Progenitor cell of endocrine pancreas (in vitro differentiated cells): ENCODE measurements around the gene NOP56. TPM values are rescaled to one million over a fixed set of nuclear protein-coding genes. Genes with fewer than 3 reads are reported as not detected.

Source experiments
- DNase-seq: peaks from one replicate; pipeline ENCODE4 v3.0.0; 2021; ENCODE audit warnings: low spot score; ENCODE audit not compliant: unreplicated experiment
- H3K27ac Mint-ChIP-seq: 2 replicates; pipeline ENCODE4 v1.8.0; 2021; ENCODE audit warnings: mild to moderate bottlenecking, moderate library complexity, mixed read lengths
- H3K27me3 Mint-ChIP-seq: 2 replicates; pipeline ENCODE4 v1.8.0; 2021; ENCODE audit warnings: mixed read lengths
- H3K36me3 Mint-ChIP-seq: 2 replicates; pipeline ENCODE4 v1.8.0; 2022; ENCODE audit warnings: mixed read lengths; ENCODE audit not compliant: insufficient read depth
- H3K4me1 Mint-ChIP-seq: 2 replicates; pipeline ENCODE4 v1.8.0; 2021; ENCODE audit warnings: low read depth, mixed read lengths
- H3K4me3 Mint-ChIP-seq: 2 replicates; pipeline ENCODE4 v1.8.0; 2021; ENCODE audit warnings: low read depth, mild to moderate bottlenecking, moderate library complexity, mixed read lengths
- H3K9me3 Mint-ChIP-seq: 2 replicates; pipeline ENCODE4 v1.8.0; 2021; ENCODE audit warnings: low read depth, mixed read lengths
- total RNA-seq: library from RNA; stranded (reverse); gene quantifications from 2 replicates; pipeline ENCODE4 v1.2.1, GENCODE V29; 2021
- TF ChIP-seq, protein P1 (sequence below): fragments of 200-600 bp; sonication (generic); IDR thresholded peaks from one replicate; pipeline ENCODE4 v1.5.0; 2021; ENCODE audit warnings: antibody characterized with exemption, mild to moderate bottlenecking; ENCODE audit not compliant: unreplicated experiment

The NOP56 gene
- total RNA-seq, 1 donor from 2014 or later: 271 TPM

DNA sequence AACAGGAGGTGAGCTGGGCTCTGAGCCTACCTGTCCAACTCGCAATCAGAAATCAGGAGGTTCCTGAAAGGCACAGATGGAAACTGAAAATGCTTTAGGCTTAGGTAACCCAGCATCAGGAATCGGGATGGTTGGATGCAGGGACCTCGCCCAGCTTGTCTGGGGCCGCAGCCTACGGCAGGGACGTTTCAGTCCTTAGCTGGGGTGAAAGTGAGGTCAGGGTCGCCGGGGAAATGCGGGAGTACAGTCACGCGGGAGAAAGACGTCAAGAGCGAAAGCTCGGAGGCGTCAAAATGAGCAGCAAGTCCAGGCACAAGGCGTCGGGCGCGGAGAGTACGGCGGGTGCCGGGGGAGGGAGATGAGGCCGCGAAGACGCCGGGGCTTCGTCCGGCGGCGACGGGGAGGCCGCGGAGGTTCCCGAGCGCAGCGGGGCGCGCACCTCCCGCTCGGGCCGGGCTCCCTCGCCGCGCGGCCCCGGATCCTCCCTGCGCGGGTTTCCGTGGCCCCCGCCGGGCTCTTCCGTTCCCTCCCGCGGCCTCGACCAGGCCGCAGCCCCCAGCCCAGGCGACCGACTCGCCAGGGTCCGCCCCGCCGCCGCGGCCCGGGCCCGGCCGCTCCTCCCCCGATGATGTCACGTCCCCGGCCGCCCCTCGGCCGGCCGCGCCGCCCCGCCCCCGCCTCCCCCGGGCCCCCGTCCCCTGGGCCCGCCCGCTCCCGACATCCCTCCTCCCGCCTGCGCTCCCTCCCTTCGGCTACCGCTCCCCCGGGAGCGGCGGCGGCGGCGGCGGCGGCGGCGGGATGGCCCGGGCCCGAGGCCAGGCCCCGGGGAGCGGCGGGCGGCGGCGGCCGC lies 39.8 kb downstream of the NOP56 start, which contains the start of gene EBF4:
TSS of gene EBF4 (plus strand) at position 745 of the 850 bp plus-strand sequence. CDS start 866 bp downstream, outside the sequence.
- Mint-ChIP-seq H3K36me3 (peaks cover 9% of the 10 kb centered on the region), H3K4me1 (peaks cover 9% of the 10 kb centered on the region), H3K9me3 (no peaks in the 10 kb centered on the region), H3K27me3 (peaks cover 74% of the 10 kb centered on the region), H3K27ac (peak within 1 kb of the TSS; percentile 95), H3K4me3 (peak within 1 kb of the TSS; percentile 87)
- TF ChIP-seq, protein P1, sequence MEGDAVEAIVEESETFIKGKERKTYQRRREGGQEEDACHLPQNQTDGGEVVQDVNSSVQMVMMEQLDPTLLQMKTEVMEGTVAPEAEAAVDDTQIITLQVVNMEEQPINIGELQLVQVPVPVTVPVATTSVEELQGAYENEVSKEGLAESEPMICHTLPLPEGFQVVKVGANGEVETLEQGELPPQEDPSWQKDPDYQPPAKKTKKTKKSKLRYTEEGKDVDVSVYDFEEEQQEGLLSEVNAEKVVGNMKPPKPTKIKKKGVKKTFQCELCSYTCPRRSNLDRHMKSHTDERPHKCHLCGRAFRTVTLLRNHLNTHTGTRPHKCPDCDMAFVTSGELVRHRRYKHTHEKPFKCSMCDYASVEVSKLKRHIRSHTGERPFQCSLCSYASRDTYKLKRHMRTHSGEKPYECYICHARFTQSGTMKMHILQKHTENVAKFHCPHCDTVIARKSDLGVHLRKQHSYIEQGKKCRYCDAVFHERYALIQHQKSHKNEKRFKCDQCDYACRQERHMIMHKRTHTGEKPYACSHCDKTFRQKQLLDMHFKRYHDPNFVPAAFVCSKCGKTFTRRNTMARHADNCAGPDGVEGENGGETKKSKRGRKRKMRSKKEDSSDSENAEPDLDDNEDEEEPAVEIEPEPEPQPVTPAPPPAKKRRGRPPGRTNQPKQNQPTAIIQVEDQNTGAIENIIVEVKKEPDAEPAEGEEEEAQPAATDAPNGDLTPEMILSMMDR: no peak
- peak; percentile 34 for DNase-seq

DNA sequence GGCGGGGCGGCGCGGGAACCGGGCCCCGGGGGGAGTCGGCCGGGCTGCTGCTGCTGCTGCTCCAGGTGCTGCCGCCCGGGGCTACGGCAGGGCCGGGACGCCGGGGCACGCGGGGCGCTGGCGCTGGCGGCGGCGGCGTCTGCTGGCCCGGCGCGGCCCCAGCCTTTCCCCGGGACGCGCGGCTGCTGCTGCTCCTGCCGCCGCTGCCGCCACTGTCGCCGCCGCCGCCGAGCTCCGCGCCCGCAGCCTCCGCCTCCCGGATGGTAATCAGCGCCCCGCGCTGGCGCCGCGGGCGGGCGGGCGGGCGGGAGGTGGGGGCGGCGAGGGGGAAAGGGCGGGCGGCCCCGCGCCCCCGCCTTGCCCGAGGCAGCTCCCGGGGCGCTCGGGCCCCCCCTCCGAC lies 40.5 kb downstream of the NOP56 start:
- Mint-ChIP-seq H3K4me3 (no peak overlapping the region), H3K27me3 (peaks cover 68% of the 10 kb centered on the region), H3K36me3 (peaks cover 9% of the 10 kb centered on the region), H3K9me3 (no peaks in the 10 kb centered on the region), H3K4me1 (peaks cover 8% of the 10 kb centered on the region), H3K27ac (no peak overlapping the region)
- TF ChIP-seq, protein P1: no peak
- DNase-seq: no peak

DNA sequence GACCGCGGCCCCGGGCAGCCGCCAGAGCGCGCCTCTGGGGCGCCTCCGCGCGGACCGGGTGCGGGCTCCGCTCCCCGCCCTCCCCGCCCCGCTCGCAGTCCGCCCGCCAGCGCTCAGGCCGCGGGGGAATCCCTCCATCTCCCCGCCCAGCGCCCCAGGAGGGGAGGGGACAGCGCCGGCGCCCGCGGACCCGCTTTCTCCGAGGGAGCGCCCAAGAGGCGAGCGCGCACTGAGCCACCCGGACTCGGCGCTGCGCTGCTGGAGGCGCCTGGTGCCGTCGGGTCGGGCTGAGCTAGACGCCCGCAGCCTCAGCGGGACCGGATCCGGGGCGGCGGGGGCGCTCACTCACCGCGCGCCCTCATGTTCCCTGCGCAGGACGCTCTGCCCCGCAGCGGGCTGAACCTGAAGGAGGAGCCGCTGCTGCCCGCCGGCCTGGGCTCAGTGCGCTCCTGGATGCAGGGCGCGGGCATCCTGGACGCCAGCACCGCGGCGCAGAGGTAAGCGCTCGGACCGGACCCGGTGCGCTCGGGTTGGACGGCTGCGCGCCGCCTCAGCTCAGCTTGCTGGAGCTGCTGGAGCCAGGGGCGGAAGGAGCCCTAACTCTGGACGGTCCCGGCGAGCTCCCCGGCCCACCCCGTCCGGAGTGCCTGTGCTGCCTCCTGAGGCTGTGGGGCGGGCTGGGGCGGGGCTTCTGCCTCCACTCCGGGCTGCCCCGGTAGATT lies 41.0 kb downstream of the NOP56 start:
- peak; percentile 44 for DNase-seq
- TF ChIP-seq, protein P1: no peak
- H3K9me3 Mint-ChIP-seq: no peaks in the 10 kb centered on the region
- H3K27ac Mint-ChIP-seq: no peak overlapping the region
- peaks cover 7% of the 10 kb centered on the region for H3K4me1 Mint-ChIP-seq
- peak overlapping the region; percentile 58 for H3K4me3 Mint-ChIP-seq
- H3K27me3 Mint-ChIP-seq: peaks cover 62% of the 10 kb centered on the region
- H3K36me3 Mint-ChIP-seq: peaks cover 9% of the 10 kb centered on the region

DNA sequence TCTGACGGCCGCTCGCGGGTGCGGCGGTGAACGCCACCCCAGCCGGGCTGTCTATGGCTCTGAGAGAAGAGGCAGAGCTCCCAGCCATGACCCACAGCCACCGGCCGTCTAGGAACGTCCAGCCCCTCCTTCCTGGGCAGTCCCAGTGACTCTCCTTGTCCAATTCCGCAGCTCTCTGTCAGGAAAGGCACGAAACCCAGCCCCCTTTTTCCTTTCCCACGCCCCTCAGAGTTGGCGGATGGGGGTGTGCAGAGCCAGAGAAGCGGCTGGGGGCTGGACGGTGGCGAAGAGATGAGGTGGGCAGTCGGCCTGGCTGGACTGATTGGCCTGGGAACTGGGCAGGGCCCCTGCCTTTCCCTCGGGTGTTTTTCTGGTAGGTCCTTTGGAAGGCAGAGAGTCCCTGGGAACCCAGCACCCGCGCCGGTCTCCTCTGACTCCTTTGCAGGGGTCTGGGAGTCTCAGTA lies 41.6 kb downstream of the NOP56 start:
- TF ChIP-seq, protein P1: no peak
- Mint-ChIP-seq H3K27me3 (peaks cover 59% of the 10 kb centered on the region), H3K27ac (no peak overlapping the region), H3K4me1 (peaks cover 7% of the 10 kb centered on the region), H3K9me3 (no peaks in the 10 kb centered on the region), H3K36me3 (peaks cover 9% of the 10 kb centered on the region), H3K4me3 (peak overlapping the region; percentile 58)
- DNase-seq: no peak

DNA sequence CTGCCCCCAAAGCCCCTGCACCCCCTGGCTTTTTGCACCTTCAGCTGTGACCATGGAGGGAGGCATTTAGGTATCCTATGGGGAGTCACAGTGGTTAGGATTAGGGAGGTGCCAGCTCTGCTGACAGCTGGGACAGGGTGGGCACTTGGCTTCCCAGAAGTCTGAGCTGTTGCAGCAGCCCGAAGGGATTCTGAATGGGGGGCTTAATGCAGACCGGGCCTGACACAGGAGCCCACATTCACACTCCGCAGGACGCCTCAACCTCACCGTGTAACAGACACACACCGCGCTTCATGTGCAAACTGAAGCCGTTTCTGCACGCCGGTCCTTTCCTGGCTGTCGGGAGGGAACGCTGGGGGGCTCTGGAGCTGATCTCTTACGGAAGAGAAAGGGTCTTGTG lies 42.1 kb downstream of the NOP56 start:
- H3K9me3 Mint-ChIP-seq: no peaks in the 10 kb centered on the region
- TF ChIP-seq, protein P1: no peak
- H3K27ac Mint-ChIP-seq: no peak overlapping the region
- no peak for DNase-seq
- peaks cover 7% of the 10 kb centered on the region for H3K4me1 Mint-ChIP-seq
- H3K36me3 Mint-ChIP-seq: peaks cover 9% of the 10 kb centered on the region
- H3K4me3 Mint-ChIP-seq: peak overlapping the region; percentile 56
- peaks cover 55% of the 10 kb centered on the region for H3K27me3 Mint-ChIP-seq
